Stimulated activated memory B cell treated with anti-CD40 and anti-IgM and Interleukin-4, amounts not matched to agents 10 μg/mL and 1 μg/mL and 100 μg/mL, for 72 hours (primary cell): ENCODE data around the gene BCKDHA.
"Not testable (repeated sequence)": the region's sequence is repeated elsewhere in the genome, so short reads cannot be mapped to it uniquely, and the experiment has no call there.

Experiments used
- ATAC-seq: fragments of 150-1000 bp; cut with Tn5 transposase; 2 replicates; pipeline ENCODE4 v1.10.0; 2021
- H3K27ac Mint-ChIP-seq: one replicate; pipeline ENCODE4 v1.8.0; 2022; ENCODE audit warnings: mild to moderate bottlenecking, mixed read lengths
- H3K27me3 Mint-ChIP-seq: one replicate; pipeline ENCODE4 v1.8.0; 2022; ENCODE audit warnings: mixed read lengths
- H3K36me3 Mint-ChIP-seq: one replicate; pipeline ENCODE4 v1.8.0; 2022; ENCODE audit warnings: mixed read lengths
- H3K4me1 Mint-ChIP-seq: one replicate; pipeline ENCODE4 v1.8.0; 2022; ENCODE audit warnings: mixed read lengths
- H3K4me3 Mint-ChIP-seq: one replicate; pipeline ENCODE4 v1.8.0; 2022; ENCODE audit warnings: mild to moderate bottlenecking, moderate library complexity, mixed read lengths
- H3K9me3 Mint-ChIP-seq: one replicate; pipeline ENCODE4 v1.8.0; 2022; ENCODE audit warnings: mixed read lengths

Gene BCKDHA

DNA sequence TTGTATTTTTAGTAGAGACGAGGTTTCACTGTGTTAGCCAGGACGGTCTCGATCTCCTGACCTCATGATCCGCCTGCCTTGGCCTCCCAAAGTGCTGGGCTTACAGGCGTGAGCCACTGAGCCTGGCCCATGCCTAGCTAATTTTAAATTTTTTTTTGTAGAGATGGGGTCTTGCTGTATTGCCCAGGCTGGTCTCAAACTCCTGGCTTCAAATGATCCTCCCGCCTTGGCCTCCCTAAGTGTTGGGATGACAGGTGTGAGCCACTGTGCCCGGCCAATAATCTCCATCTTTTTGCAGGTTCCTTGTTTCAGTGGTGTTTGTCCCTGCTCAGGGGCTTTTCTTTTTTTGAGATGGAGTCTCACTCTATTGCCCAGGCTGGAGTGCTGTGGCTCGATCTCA is 16.1 kb upstream of the BCKDHA start:
- not testable (repeated sequence) for H3K27ac Mint-ChIP-seq, H3K27me3 Mint-ChIP-seq

DNA sequence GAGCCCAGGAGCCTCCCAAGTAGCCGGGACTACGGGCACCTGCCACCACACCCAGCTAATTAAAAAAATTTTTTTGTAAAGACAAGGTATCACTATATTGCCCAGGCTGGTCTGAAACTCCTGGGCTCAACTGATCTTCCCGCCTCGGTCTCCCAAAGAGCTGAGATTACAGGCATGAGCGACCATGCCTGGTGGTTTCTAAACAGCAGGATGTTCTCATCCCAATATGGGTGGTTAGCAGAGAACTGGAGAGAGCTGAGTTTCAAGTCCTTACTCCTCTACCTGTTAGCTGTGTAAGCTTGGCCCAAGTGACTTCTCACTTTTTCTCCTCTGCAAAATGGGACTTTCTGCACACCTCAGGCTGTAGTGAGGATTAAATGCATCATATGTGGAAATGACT is 13.3 kb upstream of the BCKDHA start:
- H3K4me1 Mint-ChIP-seq: no peaks in the 10 kb centered on the region
- no peaks in the 10 kb centered on the region for H3K9me3 Mint-ChIP-seq
- H3K27ac Mint-ChIP-seq: no peak overlapping the region
- H3K4me3 Mint-ChIP-seq: no peak overlapping the region
- no peak for ATAC-seq
- H3K27me3 Mint-ChIP-seq: no peaks in the 10 kb centered on the region
- H3K36me3 Mint-ChIP-seq: peaks cover 27% of the 10 kb centered on the region

More for the DNA sequence above, 16.1 kb upstream of the BCKDHA start:
- ATAC-seq, H3K4me3 Mint-ChIP-seq, H3K9me3 Mint-ChIP-seq: not testable (repeated sequence)
- peaks cover 14% of the 10 kb centered on the region for H3K36me3 Mint-ChIP-seq
- H3K4me1 Mint-ChIP-seq: peaks cover 18% of the 10 kb centered on the region

DNA sequence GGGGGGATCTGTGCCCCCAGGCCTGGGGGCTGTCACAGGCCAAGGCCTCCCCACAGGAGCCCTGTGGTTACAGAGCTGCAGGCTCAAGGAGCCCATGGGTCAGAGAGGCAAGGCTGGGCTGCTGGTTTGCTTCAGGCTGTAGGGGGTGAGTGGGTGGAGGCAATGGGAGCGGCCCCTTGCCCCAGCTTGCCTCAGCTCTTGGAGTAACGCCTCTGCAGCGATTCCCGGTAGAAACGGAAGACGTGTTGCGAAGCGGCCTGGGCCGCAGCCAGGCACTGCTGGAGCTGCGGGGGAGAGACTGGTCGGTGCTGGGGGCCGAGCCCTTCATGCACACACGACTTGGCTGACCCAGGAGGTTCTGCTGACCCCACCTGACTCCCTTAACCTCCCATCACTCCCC is 11.2 kb upstream of the BCKDHA start:
- no peak for ATAC-seq
- Mint-ChIP-seq H3K4me1 (no peaks in the 10 kb centered on the region), H3K27ac (no peak overlapping the region), H3K27me3 (no peaks in the 10 kb centered on the region), H3K9me3 (no peaks in the 10 kb centered on the region), H3K36me3 (peaks cover 44% of the 10 kb centered on the region), H3K4me3 (no peak overlapping the region)

DNA sequence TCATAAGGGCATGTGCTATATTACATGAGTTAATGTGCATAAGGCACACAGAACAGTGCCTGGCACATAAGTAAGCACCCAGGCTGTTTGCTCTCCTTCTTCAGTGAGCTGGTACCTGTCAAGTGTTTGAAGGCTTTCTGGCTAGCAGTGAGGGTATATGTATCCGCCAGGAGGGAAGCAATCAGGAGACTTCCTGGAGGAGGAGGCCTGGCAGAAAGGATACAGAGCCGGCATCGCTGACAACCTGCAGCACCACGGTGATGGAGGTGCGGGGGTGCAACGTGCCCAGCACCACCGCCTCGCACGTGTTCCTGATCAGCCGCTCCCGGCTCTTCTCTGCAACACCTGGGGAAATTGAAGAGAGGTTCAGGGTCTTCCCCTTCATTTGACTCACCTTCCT is 6.0 kb upstream of the BCKDHA start:
- Mint-ChIP-seq H3K4me3 (no peak overlapping the region), H3K27ac (no peak overlapping the region), H3K27me3 (no peaks in the 10 kb centered on the region), H3K36me3 (peaks cover 45% of the 10 kb centered on the region), H3K9me3 (no peaks in the 10 kb centered on the region), H3K4me1 (peaks cover 17% of the 10 kb centered on the region)
- ATAC-seq: no peak

DNA sequence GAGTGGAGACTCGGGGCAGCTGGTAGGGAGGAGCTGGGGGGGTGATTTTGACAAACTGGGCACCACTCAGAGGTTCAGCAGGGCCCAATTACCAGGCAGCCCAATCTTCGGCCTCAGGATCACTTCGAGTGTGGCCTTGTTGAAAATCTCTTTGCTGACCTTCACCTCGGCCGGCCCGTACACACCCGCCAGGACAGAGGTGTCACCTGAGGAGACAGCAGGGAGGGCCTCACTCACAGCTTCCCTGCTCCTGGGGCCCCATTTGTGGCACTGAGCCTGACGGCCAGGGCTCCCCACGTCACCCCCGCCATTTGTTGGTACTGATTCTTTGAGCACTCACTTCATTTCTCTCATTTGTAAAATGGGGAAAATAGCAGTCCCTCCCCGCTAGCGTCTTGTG is 4.8 kb upstream of the BCKDHA start:
- Mint-ChIP-seq H3K4me3 (no peak overlapping the region), H3K36me3 (peaks cover 43% of the 10 kb centered on the region), H3K9me3 (no peaks in the 10 kb centered on the region), H3K27me3 (no peaks in the 10 kb centered on the region), H3K4me1 (peaks cover 23% of the 10 kb centered on the region), H3K27ac (no peak overlapping the region)
- ATAC-seq: no peak

DNA sequence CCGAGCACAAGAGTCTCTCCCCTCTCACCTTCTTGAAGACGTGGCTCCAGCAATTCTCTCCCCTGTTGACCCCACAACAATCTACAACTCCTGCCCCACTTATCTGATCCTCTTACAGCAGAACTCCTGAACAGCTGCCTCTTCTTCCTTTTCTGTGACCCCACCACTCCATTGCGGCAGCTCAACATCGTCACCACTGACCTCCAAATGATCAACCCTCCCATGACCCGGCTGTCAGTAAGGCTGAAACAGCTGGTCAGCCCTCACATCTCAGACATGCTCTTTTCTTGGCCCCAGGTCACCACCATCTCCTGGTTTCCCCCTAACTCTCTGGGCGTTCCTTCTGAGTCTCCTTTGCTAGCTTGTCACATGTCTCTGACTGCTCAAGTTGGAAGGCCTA is 2.3 kb upstream of the BCKDHA start:
- Mint-ChIP-seq H3K4me1 (peaks cover 44% of the 10 kb centered on the region), H3K27me3 (no peaks in the 10 kb centered on the region), H3K4me3 (peak overlapping the region; percentile 4), H3K36me3 (peaks cover 26% of the 10 kb centered on the region), H3K9me3 (no peaks in the 10 kb centered on the region), H3K27ac (peak overlapping the region; percentile 99)
- no peak for ATAC-seq

DNA sequence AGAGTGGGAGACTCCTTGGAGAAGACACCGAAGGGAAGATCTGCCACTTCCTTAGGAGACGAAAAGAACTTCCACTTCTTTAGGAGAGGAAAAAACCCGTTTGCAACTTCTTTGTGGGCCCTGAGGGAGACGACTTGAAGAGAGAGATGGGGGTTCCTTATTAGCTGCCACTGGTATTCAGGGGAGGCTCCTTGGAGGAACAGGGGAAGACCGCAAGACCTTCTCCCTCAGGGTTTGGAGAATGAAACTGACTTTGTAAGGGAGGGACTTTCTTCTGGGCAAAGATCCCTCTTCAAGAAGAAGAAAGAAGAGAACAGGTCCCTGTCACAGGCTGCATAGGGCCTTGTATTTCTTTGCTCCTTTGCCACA is 416 bp downstream of the BCKDHA start:
- Mint-ChIP-seq H3K36me3 (peaks cover 15% of the 10 kb centered on the region), H3K9me3 (no peaks in the 10 kb centered on the region), H3K4me1 (peaks cover 58% of the 10 kb centered on the region), H3K27me3 (no peaks in the 10 kb centered on the region), H3K27ac (peak overlapping the region; percentile 99), H3K4me3 (peak overlapping the region; percentile 99)
- no peak for ATAC-seq

DNA sequence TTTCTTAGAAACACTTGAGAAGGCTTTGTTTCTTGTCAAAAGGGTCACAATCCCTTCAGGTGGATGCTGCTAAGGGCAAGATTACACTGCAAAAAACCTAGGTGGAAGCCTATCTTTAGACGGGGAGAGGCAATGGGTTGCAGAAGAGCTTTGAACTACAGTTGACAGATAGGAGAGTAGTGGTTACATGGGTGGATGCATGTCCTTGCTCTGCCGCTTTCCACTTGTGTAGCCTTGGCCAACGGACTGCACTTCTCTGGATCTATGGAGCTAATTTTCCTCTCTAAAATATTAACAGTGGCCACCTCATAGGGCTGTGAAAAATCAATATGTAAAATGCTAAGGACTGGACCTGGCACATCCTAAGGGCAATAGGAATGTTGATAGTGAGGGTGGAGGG is 980 bp downstream of the BCKDHA start:
- ATAC-seq: no peak
- Mint-ChIP-seq H3K36me3 (peaks cover 16% of the 10 kb centered on the region), H3K27ac (peak overlapping the region; percentile 99), H3K27me3 (no peaks in the 10 kb centered on the region), H3K4me3 (peak overlapping the region; percentile 99), H3K9me3 (no peaks in the 10 kb centered on the region), H3K4me1 (peaks cover 64% of the 10 kb centered on the region)

DNA sequence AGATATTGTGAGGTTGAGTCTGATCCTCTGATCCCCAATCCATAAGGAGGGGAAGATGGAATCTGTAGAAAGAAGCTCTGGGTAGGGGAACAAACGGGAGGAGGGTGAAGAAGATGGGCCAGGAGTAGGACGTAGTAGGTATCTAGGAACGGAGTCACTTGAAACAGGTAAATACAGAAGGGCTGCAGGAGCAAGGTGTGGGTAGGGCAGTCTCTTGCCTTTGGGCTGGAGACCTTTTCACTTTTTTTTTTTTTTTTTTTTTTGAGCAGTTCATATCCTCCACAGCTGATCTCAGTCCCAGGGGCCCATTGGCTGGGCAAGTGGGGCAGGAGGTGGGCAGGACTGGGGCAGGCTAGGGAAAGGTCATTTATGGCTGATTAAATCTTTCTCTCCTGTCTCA is 1.5 kb downstream of the BCKDHA start:
- peak overlapping the region; percentile 99 for H3K27ac Mint-ChIP-seq
- peaks cover 16% of the 10 kb centered on the region for H3K36me3 Mint-ChIP-seq
- H3K4me3 Mint-ChIP-seq: peak overlapping the region; percentile 99
- ATAC-seq: no peak
- no peaks in the 10 kb centered on the region for H3K9me3 Mint-ChIP-seq
- no peaks in the 10 kb centered on the region for H3K27me3 Mint-ChIP-seq
- H3K4me1 Mint-ChIP-seq: peaks cover 68% of the 10 kb centered on the region

DNA sequence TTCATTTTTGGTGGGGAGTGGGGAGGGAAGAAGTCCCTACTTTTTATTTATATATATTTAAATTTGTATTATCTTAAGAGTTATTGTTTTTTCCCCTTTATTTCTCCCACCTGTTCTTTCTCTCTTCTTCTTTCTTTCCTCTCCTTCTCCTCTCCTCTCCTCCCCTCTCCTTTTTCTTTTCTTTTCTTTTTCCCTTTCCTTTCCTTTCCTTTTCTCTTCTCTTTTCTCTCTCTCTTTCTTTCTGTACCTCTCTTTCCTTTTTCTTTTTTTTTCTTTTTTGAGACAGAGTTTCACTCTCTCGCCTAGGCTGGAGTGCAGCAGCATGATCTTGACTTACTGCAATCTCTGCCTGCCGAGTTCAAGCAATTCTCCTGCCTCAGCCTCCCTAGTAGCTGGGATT is 1.9 kb downstream of the BCKDHA start:
- H3K27me3 Mint-ChIP-seq: no peaks in the 10 kb centered on the region
- H3K27ac Mint-ChIP-seq: peak overlapping the region; percentile 99
- ATAC-seq: no peak
- H3K9me3 Mint-ChIP-seq: no peaks in the 10 kb centered on the region
- peaks cover 16% of the 10 kb centered on the region for H3K36me3 Mint-ChIP-seq
- H3K4me1 Mint-ChIP-seq: peaks cover 68% of the 10 kb centered on the region
- H3K4me3 Mint-ChIP-seq: peak overlapping the region; percentile 21

DNA sequence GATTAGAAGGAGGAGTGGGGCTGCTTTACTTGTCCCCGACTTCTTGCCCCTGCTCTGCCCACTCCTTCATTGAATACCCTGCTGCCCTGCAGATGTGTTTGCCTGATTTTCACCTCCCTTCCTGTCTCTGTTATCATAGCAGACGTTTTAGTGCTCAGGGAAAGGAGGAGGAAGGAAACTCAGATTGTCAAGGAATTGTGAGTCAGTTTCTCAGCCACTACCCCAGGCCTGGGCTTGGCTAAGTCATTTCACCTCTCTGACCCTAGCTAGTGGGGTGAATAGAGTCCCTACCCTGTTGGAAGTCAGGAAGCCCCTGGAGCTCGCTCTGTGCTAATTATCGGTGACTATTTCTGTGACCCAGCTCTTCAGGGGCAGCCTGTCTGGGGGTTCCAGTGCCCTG is 3.9 kb downstream of the BCKDHA start:
- Mint-ChIP-seq H3K36me3 (peaks cover 11% of the 10 kb centered on the region), H3K4me3 (no peak overlapping the region), H3K4me1 (peaks cover 57% of the 10 kb centered on the region), H3K9me3 (no peaks in the 10 kb centered on the region), H3K27me3 (no peaks in the 10 kb centered on the region), H3K27ac (no peak overlapping the region)
- ATAC-seq: no peak

DNA sequence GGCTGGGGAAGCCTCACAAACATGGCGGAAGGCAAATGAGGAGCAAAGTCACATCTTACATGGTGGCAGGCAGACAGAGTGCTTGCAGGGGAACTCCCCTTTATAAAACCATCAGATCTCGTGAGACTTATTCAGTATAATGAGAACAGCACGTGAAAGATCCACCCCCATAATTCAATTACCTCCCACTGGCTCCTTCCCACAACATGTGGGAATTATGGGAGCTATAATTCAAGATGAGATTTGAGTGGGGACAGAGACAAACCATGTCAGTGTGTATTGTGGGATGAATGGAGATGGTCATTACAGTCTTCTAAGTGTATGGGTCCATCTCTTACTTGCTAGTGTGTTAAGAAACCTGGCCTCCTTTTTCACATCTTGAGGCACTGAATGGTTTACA is 4.4 kb downstream of the BCKDHA start:
- no peak overlapping the region for H3K27ac Mint-ChIP-seq

DNA sequence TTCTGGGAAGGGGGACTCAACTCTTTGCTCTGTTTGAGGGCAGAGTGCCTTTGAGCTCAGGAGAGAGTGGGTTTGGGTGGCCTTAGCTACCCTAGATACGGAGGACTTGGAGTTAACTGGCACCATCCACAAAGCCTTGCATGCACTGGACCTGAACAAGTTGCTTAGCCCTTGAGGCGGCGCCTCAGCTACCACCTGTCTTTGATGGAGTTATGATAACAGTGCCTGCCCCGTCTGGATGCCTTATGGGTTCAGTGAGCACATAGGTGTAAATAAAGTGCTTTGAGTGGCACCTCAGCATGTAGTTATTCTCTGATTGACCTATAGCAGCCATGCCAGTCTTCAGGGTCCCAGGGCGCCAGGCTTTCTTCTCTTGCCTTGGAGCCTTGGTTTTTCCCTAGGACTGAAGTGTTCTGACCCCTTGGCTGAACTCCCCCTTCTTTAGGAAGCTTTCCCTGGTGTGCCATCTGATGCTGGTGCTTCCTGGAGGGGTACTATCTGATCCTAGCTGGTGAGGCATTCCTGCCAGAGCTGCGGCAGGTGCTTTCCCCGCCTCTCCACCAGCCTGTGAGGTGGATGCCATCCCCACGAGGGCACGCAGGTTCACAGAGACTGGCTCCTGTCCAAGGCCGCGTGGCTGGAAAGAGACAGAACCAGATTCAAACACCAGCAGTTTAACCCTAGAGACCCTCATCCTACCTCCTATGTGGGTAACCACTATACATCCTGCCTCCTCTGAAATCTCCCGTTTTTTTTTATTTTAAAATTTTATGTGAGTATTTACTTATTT is 5.8 kb downstream of the BCKDHA start:
- Mint-ChIP-seq H3K27ac (peak overlapping the region; percentile 62), H3K4me3 (no peak overlapping the region), H3K27me3 (no peaks in the 10 kb centered on the region), H3K9me3 (no peaks in the 10 kb centered on the region), H3K36me3 (peaks cover 16% of the 10 kb centered on the region), H3K4me1 (peaks cover 44% of the 10 kb centered on the region)
- ATAC-seq: no peak

More for the DNA sequence above, 4.4 kb downstream of the BCKDHA start:
- Mint-ChIP-seq H3K27me3 (no peaks in the 10 kb centered on the region), H3K36me3 (peaks cover 14% of the 10 kb centered on the region), H3K9me3 (no peaks in the 10 kb centered on the region), H3K4me1 (peaks cover 54% of the 10 kb centered on the region), H3K4me3 (no peak overlapping the region)
- no peak for ATAC-seq

DNA sequence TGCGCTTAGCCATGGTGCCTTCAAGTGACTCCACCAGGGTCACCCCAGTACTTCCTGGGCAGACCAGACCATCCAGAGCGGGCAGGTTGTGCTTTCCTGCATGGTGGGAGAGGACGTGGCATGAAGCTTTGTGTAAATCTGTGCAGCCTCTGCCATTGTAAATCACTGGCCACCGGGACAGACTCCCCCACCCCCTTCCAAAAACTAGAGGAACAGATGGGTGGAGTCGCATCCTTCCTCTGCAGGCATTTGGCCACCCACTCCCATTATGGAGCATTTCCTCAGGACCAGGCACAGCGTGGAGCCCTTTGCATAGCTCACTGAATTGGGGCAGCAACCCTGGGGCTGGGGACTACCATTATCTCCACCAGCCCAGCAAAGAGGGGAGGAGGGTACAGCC is 8.2 kb downstream of the BCKDHA start:
- peaks cover 16% of the 10 kb centered on the region for H3K36me3 Mint-ChIP-seq
- no peaks in the 10 kb centered on the region for H3K27me3 Mint-ChIP-seq
- peaks cover 37% of the 10 kb centered on the region for H3K4me1 Mint-ChIP-seq
- H3K27ac Mint-ChIP-seq: no peak overlapping the region
- no peak overlapping the region for H3K4me3 Mint-ChIP-seq
- no peak for ATAC-seq
- H3K9me3 Mint-ChIP-seq: no peaks in the 10 kb centered on the region

DNA sequence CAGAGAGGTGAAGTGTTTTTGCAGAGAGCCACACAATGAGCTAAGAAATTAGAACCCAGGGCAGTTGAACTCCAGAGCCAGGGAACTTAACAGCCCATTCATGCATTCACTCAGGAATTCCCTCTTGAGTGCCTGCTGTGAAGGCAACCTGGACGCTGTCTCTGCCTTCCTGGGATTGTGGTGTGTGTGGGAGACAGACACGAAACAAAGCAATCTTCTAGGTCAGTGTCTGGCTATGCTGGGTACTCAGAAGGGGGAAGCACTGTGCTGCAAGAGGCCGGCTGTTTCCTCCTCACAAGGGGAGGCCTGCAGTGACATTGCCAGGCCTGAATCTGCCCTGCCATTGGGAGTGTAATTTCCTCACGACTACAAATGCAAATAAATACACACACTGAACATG is 9.7 kb downstream of the BCKDHA start:
- peaks cover 15% of the 10 kb centered on the region for H3K36me3 Mint-ChIP-seq
- no peak overlapping the region for H3K4me3 Mint-ChIP-seq
- H3K27ac Mint-ChIP-seq: no peak overlapping the region
- peaks cover 26% of the 10 kb centered on the region for H3K4me1 Mint-ChIP-seq
- H3K27me3 Mint-ChIP-seq: no peaks in the 10 kb centered on the region
- no peaks in the 10 kb centered on the region for H3K9me3 Mint-ChIP-seq
- ATAC-seq: no peak

DNA sequence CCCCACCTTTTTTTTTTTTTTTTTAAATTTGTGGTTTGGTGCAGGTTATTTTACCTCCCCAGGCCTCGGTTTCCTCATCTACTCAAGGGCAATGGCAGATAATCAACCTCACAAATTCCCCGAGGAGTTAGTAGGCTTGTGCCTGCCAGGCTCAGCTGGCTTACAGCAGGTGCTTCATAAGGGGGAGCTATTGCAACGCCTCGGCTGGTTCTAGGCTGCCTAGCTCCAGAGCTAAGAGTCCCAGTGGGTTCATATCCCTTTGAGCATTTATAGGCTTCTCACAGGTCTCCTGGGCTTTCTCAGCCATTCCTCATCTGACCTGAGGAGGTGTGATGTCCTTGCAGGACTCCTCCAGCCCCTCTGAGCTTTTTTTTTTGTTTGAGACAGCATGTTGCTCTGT is 10.6 kb downstream of the BCKDHA start:
- H3K4me1 Mint-ChIP-seq: peaks cover 21% of the 10 kb centered on the region
- H3K27me3 Mint-ChIP-seq: no peaks in the 10 kb centered on the region
- H3K4me3 Mint-ChIP-seq: no peak overlapping the region
- peaks cover 17% of the 10 kb centered on the region for H3K36me3 Mint-ChIP-seq
- H3K9me3 Mint-ChIP-seq: no peaks in the 10 kb centered on the region
- H3K27ac Mint-ChIP-seq: no peak overlapping the region
- no peak for ATAC-seq
